Hematopoietic multipotent progenitor cell treated with erythropoietin and hydrocortisone succinate and interleukin-3 and kit ligand, for 4 days (in vitro differentiated cells): ENCODE data around the gene MPI.
A peak's percentile ranks its signal among the peaks of the same experiment; 100 is the strongest.

Experiments
- DNase-seq: peaks from one replicate; pipeline ENCODE4 v3.0.0-alpha.2; 2015

MPI gene, protein sequence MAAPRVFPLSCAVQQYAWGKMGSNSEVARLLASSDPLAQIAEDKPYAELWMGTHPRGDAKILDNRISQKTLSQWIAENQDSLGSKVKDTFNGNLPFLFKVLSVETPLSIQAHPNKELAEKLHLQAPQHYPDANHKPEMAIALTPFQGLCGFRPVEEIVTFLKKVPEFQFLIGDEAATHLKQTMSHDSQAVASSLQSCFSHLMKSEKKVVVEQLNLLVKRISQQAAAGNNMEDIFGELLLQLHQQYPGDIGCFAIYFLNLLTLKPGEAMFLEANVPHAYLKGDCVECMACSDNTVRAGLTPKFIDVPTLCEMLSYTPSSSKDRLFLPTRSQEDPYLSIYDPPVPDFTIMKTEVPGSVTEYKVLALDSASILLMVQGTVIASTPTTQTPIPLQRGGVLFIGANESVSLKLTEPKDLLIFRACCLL

GRCh38 chr15:74889883-74890664 is at the start of gene MPI:
Gene MPI, plus strand, starts transcription at chr15:74890042. Its CDS starts 32 bp downstream, at chr15:74890074.
- DNase-seq, result peak; percentile 95

DNA sequence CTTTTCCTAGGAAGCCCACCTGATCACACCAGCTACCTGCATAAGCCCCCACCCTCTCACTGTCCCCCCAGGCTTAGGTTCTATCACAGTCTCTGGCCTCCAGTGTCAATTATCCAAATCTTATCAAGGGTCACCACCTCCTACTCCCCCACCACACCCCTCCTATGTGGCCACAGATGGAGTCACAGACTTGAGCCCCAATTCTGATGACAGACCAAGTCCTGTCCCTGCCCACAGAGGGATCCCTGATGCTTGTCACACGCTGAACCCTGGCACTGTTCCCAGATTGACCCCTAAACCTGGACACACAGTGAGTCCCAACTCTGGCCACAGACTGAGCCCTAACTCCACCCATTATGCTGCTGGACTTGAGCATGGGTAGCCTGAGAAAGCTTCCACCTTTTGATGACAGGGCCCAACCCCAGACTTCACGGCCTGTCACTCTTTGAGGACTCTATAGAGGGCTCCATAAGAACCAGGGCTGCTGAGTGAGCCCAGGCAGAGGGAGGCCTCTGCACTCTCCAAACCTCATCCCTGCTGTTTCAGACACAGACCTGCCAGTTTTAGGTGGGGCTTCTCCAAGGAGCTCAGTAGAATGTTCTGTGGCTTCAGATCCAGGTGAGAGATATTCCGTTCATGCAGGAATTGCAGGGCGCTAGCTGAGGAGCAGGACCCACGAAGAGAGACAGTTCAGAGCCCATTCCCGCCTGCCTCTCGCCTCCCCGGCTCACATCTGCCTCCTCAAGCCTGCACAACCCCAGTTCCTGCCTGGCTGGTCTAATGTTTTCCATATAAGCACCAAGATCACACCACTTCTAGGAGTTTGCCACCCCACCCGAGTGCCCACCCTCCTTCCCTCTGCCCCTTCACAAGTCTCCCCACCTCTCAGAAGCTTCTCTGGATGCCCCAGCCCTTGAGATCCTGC is 48.7 kb upstream of the MPI start:
- DNase-seq, result peak; percentile 62

GRCh38 chr15:74841891-74842373 is 47.9 kb upstream of the MPI start:
- DNase-seq, result no peak

GRCh38 chr15:74842581-74843444 is 47.0 kb upstream of the MPI start, which contains the start of gene ULK3:
Gene ULK3, minus strand, starts transcription at chr15:74843156. Its CDS starts 51 bp downstream, at chr15:74843105.
- DNase-seq, result peak; percentile 97

DNA sequence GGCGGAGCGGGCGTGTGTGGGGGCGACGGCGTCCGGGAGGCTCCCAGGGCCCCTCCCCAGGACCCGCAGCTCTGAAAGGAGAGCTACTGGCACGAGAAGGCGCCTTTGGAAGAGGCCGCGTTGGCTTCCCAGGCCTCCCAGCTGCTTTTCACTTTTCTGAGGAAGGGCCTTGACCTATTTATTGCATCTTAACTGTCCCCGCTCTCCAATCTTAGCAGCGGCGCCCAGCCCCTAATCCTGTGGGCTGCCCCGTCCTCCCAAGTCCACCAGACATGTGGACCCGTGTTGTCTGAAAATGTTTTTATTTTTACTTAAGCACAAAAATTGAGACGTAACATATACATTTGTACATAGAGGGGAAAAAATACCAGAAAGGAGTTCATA is 46.4 kb upstream of the MPI start:
- DNase-seq, result no peak

- DNase-seq, result peak; percentile 98
These were observed 45.9 kb upstream of the MPI start for GRCh38 chr15:74843891-74844299.

DNA sequence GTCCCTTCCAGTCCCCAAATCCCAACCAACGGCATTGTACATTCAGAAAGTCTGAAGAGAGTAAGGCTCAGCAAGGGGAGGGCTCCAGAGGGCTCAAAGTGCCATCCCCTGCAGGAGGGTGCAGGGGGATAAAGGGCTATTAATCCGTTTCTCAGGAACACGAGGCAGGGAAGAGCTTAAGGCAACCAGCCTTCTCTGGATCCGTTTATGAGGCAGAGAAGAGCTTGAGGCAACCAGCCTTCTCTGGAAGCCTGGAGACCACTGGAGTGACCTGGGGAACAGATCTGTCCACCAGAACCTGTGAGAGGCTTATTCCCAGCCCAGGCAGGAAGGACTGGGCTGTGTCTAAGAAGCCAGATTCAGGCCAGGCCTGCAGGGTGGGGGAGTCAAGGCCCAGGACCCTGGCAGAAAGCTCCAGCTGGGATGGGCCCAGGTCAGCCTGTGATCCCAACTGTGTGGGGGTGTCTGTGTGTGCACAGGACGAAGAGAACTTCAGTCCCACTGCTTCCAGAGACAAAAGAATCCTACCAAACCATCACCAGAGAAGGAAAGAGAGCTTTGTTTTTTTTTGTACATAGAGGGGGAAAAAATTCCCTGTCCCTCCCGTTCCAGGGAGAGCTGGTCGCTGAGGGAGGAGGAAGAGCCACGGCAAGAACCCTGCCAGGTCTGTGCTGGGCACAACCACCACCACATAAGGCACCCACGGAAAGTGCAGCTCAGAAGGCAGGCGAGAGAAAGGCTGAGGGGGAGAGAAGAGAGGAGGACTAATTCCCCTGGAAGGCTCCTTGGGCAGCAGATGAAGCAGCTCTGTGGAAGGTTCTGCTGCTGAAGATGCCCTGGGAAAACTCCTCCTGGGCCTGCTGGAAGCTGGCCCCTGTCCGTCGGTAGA is 45.3 kb upstream of the MPI start:
- peak; percentile 33 for DNase-seq

GRCh38 chr15:74845208-74845568 is 44.7 kb upstream of the MPI start:
- peak; percentile 91 for DNase-seq

DNA sequence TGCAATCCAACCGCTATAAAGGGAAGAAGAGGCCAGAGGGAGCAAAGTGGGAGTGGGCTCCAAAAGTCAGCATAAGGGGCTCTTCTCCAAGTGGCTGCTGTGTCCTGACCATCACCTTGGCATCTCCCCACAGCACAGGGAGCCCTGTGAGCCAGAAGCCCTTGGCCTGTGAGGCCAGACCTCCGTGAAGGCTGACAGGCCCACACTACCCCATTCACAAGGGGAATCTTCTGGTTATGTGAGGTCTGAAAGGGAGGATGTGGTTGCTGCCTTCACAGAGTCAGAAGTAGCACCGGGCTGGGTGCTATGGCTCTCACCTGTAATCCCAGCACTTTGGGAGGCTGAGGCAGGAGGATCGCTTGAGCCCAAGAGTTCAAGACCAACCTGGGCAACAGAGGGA is 44.3 kb upstream of the MPI start:
- no peak for DNase-seq

DNA sequence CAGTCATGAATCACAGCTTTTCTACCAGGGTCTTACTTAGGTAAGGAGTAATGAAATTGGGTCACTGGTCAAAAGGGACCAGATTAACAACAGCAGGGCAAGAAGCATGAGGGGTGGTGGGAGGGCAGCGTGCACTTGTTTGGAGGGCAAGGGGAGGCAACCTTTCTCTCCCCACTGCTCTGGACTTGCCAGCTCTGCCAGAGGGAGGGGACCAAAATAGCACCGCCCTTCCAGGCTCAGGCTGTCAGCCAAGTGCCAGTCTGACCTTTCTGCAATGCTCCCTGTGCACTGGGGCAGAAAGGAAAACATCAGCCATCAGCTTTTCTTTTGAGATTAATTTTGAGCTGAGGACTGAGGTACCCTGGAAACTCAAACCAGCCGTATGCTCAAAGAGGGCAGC is 42.4 kb upstream of the MPI start:
- DNase-seq, result peak; percentile 58

DNA sequence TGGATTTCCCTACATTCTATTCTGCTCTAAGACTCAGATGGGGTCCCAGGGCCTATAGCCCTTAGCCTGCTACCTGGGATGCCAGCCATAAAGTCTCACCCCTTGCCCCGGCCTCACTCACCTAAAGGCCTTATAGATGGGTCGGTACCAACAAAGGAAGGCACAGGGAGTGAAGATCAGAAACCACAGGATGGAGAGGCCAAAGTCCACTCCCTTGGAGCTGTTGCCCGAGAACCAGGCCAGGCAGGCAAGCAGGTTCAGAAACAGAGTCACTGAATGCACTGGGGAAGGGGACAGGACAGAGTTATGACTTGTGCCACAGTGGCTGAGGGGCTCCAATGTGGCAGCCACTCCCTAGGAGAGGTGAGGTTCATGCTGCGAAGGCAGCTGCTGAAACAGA is 39.4 kb upstream of the MPI start:
- DNase-seq, result no peak

DNA sequence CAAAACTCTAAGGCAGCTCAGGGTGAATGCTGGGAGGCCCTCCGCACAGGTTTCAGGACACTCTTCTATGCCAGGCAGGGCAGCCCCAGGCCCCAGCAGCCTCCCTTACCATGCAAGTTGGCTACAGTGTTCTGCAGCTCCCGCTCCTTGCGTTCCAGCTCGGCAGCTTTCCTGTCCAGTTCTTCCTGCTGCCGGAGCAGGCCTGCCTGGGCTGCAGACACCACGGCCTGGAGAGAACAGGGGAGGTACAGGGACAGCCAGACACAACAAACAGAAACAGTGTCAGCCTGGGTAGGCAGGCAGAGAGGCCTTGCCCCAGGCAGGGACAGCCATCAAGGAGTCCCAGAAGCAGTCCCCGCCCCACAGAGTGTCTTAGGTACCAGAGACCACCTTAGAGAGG is 37.9 kb upstream of the MPI start:
- DNase-seq, result no peak

DNA sequence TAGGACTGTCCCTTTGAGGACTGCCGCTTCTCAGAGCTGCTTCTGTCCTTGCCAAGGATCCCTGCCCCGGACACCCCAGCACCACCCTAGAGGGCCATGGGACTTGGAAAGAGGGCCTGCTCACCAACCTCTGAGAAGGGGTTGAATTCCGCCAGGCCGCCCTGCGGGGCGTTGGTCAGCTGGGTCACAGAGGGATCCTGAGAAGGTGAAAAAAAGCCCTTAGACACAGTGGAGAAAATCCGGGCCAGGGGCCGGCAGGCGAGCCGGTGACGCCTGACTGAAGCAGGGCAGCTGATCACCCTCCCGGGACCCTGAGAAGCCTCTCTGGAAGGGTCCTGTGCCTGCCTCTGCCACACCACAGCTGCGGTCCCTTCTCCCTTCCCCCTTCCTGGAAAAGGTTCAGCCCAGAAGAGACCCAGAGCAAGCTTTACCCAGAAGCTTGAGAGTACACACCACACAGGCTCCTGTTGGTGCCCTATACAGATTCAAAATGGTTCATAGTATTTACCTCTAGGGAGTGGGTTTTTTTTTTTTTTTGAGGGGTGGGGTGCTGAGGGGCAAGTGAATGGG is 35.3 kb upstream of the MPI start:
- no peak for DNase-seq

- peak; percentile 25 for DNase-seq
These were observed 34.0 kb upstream of the MPI start for GRCh38 chr15:74855857-74856256.

GRCh38 chr15:74856537-74856936 is 33.3 kb upstream of the MPI start:
- no peak for DNase-seq

- peak; percentile 55 for DNase-seq
These were observed 32.7 kb upstream of the MPI start for GRCh38 chr15:74857082-74857655.

DNA sequence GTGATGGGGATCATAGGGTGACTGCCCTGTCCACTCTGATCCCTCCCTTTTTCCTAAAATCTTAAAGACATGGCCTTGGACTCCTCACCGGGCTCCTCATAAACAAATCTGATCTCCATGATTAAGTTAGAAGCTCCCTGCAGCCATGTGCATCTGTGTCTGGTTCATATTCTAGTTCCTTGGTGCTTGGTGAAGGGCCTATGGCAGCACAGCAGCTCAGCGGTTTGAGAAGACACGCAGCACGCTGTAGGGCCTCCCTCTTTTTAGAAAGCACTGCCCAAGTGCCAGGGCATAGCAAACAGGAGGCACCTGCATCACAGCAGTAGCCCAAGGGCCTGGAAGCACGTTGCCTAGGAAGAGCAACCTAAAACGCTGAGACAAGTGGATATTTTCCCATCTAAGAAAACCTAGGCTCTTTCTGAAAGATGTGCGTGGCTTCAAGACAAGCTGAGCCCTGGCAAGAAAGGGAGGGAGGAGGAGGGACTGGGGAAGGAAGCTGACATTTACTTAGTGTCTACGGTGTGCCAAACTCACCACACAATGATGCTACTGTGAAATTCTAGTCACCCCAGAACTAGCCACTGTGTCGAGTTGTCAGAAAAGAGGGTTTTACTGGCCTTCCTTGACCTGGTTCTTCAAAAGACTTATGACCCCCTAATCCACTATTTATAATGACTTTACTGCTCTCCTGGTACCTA is 32.0 kb upstream of the MPI start:
- no peak for DNase-seq

DNA sequence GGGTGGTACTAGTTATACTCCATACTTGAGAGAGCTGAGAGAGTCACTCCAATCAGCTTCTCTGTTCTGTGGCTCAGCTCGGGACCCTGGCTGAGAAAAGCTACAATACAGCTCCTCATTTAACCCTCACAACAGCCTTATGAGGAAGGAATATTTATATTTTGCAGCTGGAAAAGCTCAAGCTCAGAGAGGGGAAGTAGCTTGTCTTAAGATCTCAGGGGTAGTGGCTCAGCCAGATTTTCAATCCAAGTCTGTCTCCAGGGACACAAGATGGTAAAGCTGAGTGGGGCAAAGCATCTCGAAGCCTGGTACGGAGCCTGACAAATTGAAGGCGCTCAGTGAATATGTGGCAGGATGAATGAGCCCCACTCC is 31.5 kb upstream of the MPI start:
- no peak for DNase-seq
